NCI-H526 treated with DMSO at 0.1 percent for 48 hours (cell line): ENCODE measurements around the gene RAD51AP2.
A peak's percentile ranks its signal among the peaks of the same experiment; 100 is the strongest.
"Not testable (repeated sequence)": the region's sequence is repeated elsewhere in the genome, so short reads cannot be mapped to it uniquely, and the experiment has no call there.

Experiments used
- DNase-seq: peaks from one replicate; lab custom pipeline; 2025; lab: John Stamatoyannopoulos, UW

The RAD51AP2 gene

GRCh38 chr2:17538022-17538843 is 20.0 kb upstream of the RAD51AP2 start:
- DNase-seq = peak; percentile 77

GRCh38 chr2:17536416-17536815 is 18.2 kb upstream of the RAD51AP2 start:
- DNase-seq = no peak

GRCh38 chr2:17533546-17533945 is 15.3 kb upstream of the RAD51AP2 start:
- DNase-seq = no peak

GRCh38 chr2:17529771-17530170 is 11.5 kb upstream of the RAD51AP2 start:
- DNase-seq = no peak

GRCh38 chr2:17522303-17522702 is 4.1 kb upstream of the RAD51AP2 start:
- no peak for DNase-seq

- no peak for DNase-seq
Observed at GRCh38 chr2:17521621-17522020, 3.4 kb upstream of the RAD51AP2 start.

- DNase-seq = no peak
Observed at GRCh38 chr2:17520761-17521160, 2.5 kb upstream of the RAD51AP2 start.

- no peak for DNase-seq
Observed at GRCh38 chr2:17519486-17519885, 1.2 kb upstream of the RAD51AP2 start.

- no peak for DNase-seq
Observed at GRCh38 chr2:17517481-17518211, 594 bp downstream of the RAD51AP2 start.

- DNase-seq = no peak
Observed at GRCh38 chr2:17515652-17516051, 2.6 kb downstream of the RAD51AP2 start.

GRCh38 chr2:17506736-17507616 is 11.3 kb downstream of the RAD51AP2 start:
- no peak for DNase-seq

- DNase-seq = no peak
Observed at GRCh38 chr2:17497718-17498117, 20.5 kb downstream of the RAD51AP2 start.

GRCh38 chr2:17495590-17495989 is 22.6 kb downstream of the RAD51AP2 start:
- no peak for DNase-seq

- DNase-seq = not testable (repeated sequence)
Observed at GRCh38 chr2:17490165-17490564, 28.1 kb downstream of the RAD51AP2 start.

- not testable (repeated sequence) for DNase-seq
Observed at GRCh38 chr2:17488610-17489009, 29.6 kb downstream of the RAD51AP2 start.

- no peak for DNase-seq
Observed at GRCh38 chr2:17483496-17483895, 34.7 kb downstream of the RAD51AP2 start.

GRCh38 chr2:17482651-17483050 is 35.6 kb downstream of the RAD51AP2 start:
- DNase-seq = no peak

GRCh38 chr2:17479875-17480274 is 38.4 kb downstream of the RAD51AP2 start:
- DNase-seq = no peak

GRCh38 chr2:17476830-17477229 is 41.4 kb downstream of the RAD51AP2 start:
- DNase-seq = no peak

- no peak for DNase-seq
Observed at GRCh38 chr2:17476064-17476463, 42.2 kb downstream of the RAD51AP2 start.

- DNase-seq = no peak
Observed at GRCh38 chr2:17475286-17475685, 43.0 kb downstream of the RAD51AP2 start.

- no peak for DNase-seq
Observed at GRCh38 chr2:17471979-17472378, 46.3 kb downstream of the RAD51AP2 start.
